Panc1 (cell line): ENCODE results near the gene EHBP1. TPM values are rescaled to one million over a fixed set of nuclear protein-coding genes. Genes with fewer than 3 reads are reported as not detected.

Experiments
- ATAC-seq: fragments of 200-7000 bp; cut with Tn5 transposase; 2 replicates; pipeline ENCODE4 v1.9.1; 2020; ENCODE audit warnings: mild to moderate bottlenecking, moderate library complexity
- BruUV-seq: library from RNA; stranded (reverse); fragments of 400-500 nt; replicated peaks from 2 replicates; lab custom pipeline; 2021; lab: Mats Ljungman, UMichigan
- CTCF ChIA-PET: fragments of 300-600 bp; sonication (Branson Sonifier 250); formaldehyde crosslinking; loops from one replicate; lab custom pipeline; 2022; ENCODE audit warnings: antibody characterized with exemption; lab: Charles Lee
- POLR2A ChIA-PET: fragments of 300-600 bp; sonication (Branson Sonifier 250); formaldehyde crosslinking; loops from one replicate; lab custom pipeline; 2022; ENCODE audit warnings: antibody characterized with exemption; lab: Charles Lee
- DNase-seq: peaks from one replicate; pipeline ENCODE4 v3.0.0-alpha.2; 2010; ENCODE audit warnings: low read depth, low spot score
- H3K27ac ChIP-seq: 2 replicates; pipeline ENCODE4 v1.5.1; 2011; ENCODE audit warnings: mild to moderate bottlenecking, low read length, inconsistent platforms
- H3K27me3 ChIP-seq: fragments of 200-500 bp; sonication (Bioruptor generic); 2 replicates; pipeline ENCODE4 v1.6.0; 2014; ENCODE audit warnings: low read length, inconsistent platforms; ENCODE audit not compliant: control insufficient read depth, insufficient read depth
- H3K36me3 ChIP-seq: fragments of 200-500 bp; sonication (Bioruptor generic); 2 replicates; pipeline ENCODE4 v1.5.1; 2014; ENCODE audit warnings: inconsistent platforms, mild to moderate bottlenecking, low read length, moderate library complexity; ENCODE audit not compliant: control insufficient read depth, insufficient read depth
- H3K4me1 ChIP-seq: 2 replicates; pipeline ENCODE4 v1.5.1; 2011; ENCODE audit warnings: inconsistent platforms, mild to moderate bottlenecking, low read length, moderate library complexity; ENCODE audit not compliant: control insufficient read depth, insufficient read depth
- H3K4me3 ChIP-seq, 2 experiments: 2 replicates each; pipeline ENCODE4 v1.5.1; 2011 to 2012; ENCODE audit warnings: low read depth in 2 of 2, low read length in 2 of 2, mild to moderate bottlenecking in 2 of 2, inconsistent platforms in 1 of 2, moderate library complexity in 1 of 2
- H3K9me3 ChIP-seq: fragments of 200-500 bp; sonication (Bioruptor generic); 2 replicates; pipeline ENCODE4 v1.5.1; 2014; ENCODE audit warnings: low read depth, mild to moderate bottlenecking, inconsistent platforms, low read length, moderate library complexity; ENCODE audit not compliant: control insufficient read depth, insufficient read depth
- POLR2AphosphoS5 ChIP-seq: IDR thresholded peaks from 2 replicates; pipeline ENCODE4 v1.6.1; 2012; ENCODE audit warnings: mild to moderate bottlenecking, low read depth, low read length, moderate library complexity
- REST ChIP-seq, 2 experiments: IDR thresholded peaks; 2 replicates each; pipeline ENCODE4 v1.6.1; 2011 to 2012; ENCODE audit warnings: low read depth in 2 of 2, control low read depth in 1 of 2, low read length in 1 of 2, mild to moderate bottlenecking in 1 of 2, moderate library complexity in 1 of 2; ENCODE audit not compliant: insufficient read depth in 1 of 2
- SIN3A ChIP-seq: IDR thresholded peaks from 2 replicates; pipeline ENCODE4 v1.6.1; 2012; ENCODE audit warnings: low read depth, mild to moderate bottlenecking, low read length, moderate library complexity, borderline replicate concordance; ENCODE audit not compliant: insufficient read depth
- TCF7L2 ChIP-seq: IDR thresholded peaks from 2 replicates; pipeline ENCODE4 v1.6.1; 2011; ENCODE audit warnings: mild to moderate bottlenecking, low read depth, low read length, inconsistent platforms
- in situ Hi-C: cut with HindIII; loops from 2 replicates; pipeline ENCODE4 v1.10.0; 2016; ENCODE audit warnings: low sequenced_read_pairs, low pct_unique_long_range_greater_than_20kb
- intact Hi-C: fragments of 100-400 bp; cut with micrococcal nuclease; formaldehyde crosslinking; loops from one replicate; pipeline ENCODE4 v1.10.0; 2022; ENCODE audit not compliant: unreplicated experiment
- total RNA-seq: library from RNA; stranded (reverse); gene quantifications from one replicate; pipeline ENCODE4 v1.2.1, GENCODE V29; 2021; ENCODE audit not compliant: unreplicated experiment
- TF ChIP-seq, protein P1 (sequence below): fragments of 450-650 bp; IDR thresholded peaks from 2 replicates; pipeline ENCODE4 v1.5.1; 2017; ENCODE audit warnings: mild to moderate bottlenecking

Gene EHBP1
- total RNA-seq, 1 experiment from 2014 or later, result 46.1 TPM

- no TSS peak for BruUV-seq
- Histone ChIP-seq H3K4me1 (no peaks in the 10 kb centered on the region; the same call in 1 of the 2 replicates), H3K27me3 (no peaks in the 10 kb centered on the region), H3K36me3 (no peaks in the 10 kb centered on the region), H3K4me3 (no peak overlapping the region), H3K27ac (no peak overlapping the region), H3K9me3 (no peaks in the 10 kb centered on the region)
- ChIA-PET POLR2A (no interaction called here), CTCF (no interaction called here)
- in situ Hi-C loops (no loop called here), intact Hi-C loops (no loop called here)
- ATAC-seq, result no peak
- no peak for TF ChIP-seq POLR2AphosphoS5
- TF ChIP-seq, protein P1, sequence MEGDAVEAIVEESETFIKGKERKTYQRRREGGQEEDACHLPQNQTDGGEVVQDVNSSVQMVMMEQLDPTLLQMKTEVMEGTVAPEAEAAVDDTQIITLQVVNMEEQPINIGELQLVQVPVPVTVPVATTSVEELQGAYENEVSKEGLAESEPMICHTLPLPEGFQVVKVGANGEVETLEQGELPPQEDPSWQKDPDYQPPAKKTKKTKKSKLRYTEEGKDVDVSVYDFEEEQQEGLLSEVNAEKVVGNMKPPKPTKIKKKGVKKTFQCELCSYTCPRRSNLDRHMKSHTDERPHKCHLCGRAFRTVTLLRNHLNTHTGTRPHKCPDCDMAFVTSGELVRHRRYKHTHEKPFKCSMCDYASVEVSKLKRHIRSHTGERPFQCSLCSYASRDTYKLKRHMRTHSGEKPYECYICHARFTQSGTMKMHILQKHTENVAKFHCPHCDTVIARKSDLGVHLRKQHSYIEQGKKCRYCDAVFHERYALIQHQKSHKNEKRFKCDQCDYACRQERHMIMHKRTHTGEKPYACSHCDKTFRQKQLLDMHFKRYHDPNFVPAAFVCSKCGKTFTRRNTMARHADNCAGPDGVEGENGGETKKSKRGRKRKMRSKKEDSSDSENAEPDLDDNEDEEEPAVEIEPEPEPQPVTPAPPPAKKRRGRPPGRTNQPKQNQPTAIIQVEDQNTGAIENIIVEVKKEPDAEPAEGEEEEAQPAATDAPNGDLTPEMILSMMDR, result no peak
- TF ChIP-seq SIN3A, result no peak
- no peak for TF ChIP-seq TCF7L2
- TF ChIP-seq REST (IDR thresholded peaks at IDR 0.05; ENCODE audit: insufficient read depth in 1 of 2, low read depth in 2 of 2, low read length in 1 of 2), result no peak
- DNase-seq, result no peak
These were observed 65.1 kb downstream of the EHBP1 start for GRCh38 chr2:62770629-62771028.

DNA sequence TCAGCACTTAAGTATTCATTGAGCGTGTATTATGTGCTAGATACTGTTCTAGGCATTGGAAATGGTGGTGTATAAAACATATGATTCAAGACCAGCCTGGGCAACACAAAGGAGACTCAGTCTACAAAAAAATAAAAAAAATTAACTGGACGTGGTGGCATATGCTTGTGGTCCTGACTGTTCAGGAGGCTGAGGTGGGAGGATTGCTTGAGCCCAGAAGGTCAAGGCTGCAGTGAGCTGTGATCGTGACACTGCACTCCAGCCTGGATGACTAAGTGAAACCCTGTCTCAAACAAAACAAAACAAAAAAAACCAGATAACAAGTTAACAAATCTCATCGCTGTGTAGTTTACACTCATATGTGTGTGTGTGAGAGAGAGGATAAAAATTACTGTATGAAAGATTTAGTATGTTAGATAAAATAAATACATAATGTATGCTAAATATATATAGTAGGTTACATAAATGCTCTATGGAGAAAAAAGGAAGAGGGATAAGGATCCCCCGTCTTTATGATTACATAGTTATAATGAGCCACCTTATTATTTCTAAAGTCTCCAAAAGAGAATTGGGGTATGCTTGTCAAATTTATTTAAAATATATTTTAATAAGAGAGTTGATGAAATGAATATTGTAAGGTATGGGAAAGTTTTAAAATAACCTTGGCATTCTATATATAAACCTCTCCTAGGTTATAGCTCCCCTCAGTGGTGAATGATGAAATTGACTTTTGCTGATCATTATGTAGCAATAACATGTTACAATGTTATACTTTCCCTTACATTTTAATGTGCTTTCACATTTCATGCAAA, 69.2 kb downstream of the EHBP1 start:
- Histone ChIP-seq H3K27me3 (no peaks in the 10 kb centered on the region), H3K36me3 (no peaks in the 10 kb centered on the region), H3K4me3 (no peak overlapping the region), H3K27ac (no peak overlapping the region), H3K9me3 (no peaks in the 10 kb centered on the region), H3K4me1 (no peaks in the 10 kb centered on the region; the same call in 1 of the 2 replicates)
- BruUV-seq, result no TSS peak
- ATAC-seq (peak; percentile 90), DNase-seq (peak; percentile 48)
- ChIA-PET POLR2A (interaction anchor here (1.1 kb wide), 1 partner anchor 317 kb away, joined by 11 read pairs; no protein-coding TSS in a partner anchor), CTCF (interaction anchor here (2.3 kb wide), 1 partner anchor 318 kb away, joined by 17 read pairs; no protein-coding TSS in a partner anchor)
- TF ChIP-seq, protein P1, result peak; percentile 77; the same call in 1 of the 2 replicates
- TF ChIP-seq SIN3A (no peak), POLR2AphosphoS5 (no peak)
- in situ Hi-C loops, result no loop called here
- intact Hi-C loops, result loop anchor here (1.0 kb wide), 1 partner anchor 318 kb away; no protein-coding TSS in a partner anchor
